Smooth muscle cell of the brain vasculature (primary cell): ENCODE data around the gene HRH1.
"Not testable (repeated sequence)": the region's sequence is repeated elsewhere in the genome, so short reads cannot be mapped to it uniquely, and the experiment has no call there.

Source experiments
- DNase-seq: peaks from one replicate; pipeline ENCODE4 v3.0.0-alpha.2; 2012; ENCODE audit warnings: low read depth, low spot score

Gene HRH1, protein sequence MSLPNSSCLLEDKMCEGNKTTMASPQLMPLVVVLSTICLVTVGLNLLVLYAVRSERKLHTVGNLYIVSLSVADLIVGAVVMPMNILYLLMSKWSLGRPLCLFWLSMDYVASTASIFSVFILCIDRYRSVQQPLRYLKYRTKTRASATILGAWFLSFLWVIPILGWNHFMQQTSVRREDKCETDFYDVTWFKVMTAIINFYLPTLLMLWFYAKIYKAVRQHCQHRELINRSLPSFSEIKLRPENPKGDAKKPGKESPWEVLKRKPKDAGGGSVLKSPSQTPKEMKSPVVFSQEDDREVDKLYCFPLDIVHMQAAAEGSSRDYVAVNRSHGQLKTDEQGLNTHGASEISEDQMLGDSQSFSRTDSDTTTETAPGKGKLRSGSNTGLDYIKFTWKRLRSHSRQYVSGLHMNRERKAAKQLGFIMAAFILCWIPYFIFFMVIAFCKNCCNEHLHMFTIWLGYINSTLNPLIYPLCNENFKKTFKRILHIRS

GRCh38 chr3:11154036-11154952, at the start of gene HRH1:
TSS of gene HRH1 (plus strand) at chr3:11154493. CDS start at chr3:11259038, 104,545 bp downstream.
- DNase-seq, result no peak

- not testable (repeated sequence) for DNase-seq
These were observed 41.0 kb upstream of the HRH1 start for GRCh38 chr3:11113316-11113715.

DNA sequence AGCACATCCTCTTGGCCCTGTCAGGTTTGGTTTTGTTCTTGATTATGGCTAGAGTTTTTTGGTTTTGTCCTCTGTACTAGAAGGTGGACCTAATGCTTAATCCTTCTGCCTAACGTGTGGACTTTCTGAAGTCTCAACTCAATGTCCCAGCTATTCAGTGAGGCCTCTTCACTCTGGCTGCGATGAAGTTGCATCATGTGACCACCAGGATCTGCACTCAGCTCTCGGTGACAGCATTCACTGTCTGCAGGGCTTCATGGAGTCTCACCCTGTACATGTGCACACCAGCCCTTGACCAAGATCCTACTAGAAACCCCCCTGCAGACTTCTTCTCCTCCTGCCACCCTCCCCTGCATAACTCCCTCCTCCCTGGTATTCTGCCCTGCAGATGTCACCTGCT, 38.7 kb upstream of the HRH1 start:
- DNase-seq, result no peak

GRCh38 chr3:11116336-11117059, 37.8 kb upstream of the HRH1 start:
- no peak for DNase-seq

GRCh38 chr3:11117591-11117990, 36.7 kb upstream of the HRH1 start:
- no peak for DNase-seq

GRCh38 chr3:11118181-11118682, 36.1 kb upstream of the HRH1 start:
- DNase-seq, result no peak

DNA sequence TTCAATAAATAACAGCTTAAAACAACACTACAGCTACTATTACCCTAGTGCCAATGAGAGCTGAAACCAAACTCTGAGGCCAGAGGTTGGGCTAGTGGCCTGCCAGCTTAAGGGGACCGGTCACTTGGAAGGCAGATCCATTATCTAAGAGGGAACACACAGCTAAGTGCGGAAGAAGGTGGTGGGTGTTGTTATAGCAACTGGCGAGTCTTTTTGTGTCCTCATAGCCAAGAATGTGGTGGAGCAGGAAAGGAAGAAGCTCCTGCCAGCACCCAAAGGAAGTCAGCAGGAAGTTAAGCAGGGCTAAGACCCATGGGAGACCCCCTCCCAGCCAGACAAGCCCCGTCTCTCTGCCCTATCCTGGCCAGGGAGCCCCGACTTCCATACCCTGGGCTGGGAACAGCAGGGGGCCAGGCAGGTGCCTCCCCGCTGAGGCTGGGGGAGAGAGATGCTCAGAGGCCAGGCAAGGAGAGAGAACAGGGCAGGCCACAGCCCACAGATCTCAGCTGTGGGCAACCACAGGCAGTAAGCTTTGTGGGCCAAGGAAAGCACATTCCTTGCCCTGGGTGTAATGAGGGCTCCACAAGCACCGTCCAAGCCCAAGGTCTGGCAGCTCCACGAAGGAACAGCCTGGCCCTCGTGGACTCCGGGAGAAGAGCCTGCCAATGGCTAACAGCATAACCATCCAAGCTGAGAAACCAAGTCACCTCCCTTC, 34.0 kb upstream of the HRH1 start:
- DNase-seq, result no peak

- DNase-seq, result no peak
These were observed 27.6 kb upstream of the HRH1 start for GRCh38 chr3:11126653-11127052.

DNA sequence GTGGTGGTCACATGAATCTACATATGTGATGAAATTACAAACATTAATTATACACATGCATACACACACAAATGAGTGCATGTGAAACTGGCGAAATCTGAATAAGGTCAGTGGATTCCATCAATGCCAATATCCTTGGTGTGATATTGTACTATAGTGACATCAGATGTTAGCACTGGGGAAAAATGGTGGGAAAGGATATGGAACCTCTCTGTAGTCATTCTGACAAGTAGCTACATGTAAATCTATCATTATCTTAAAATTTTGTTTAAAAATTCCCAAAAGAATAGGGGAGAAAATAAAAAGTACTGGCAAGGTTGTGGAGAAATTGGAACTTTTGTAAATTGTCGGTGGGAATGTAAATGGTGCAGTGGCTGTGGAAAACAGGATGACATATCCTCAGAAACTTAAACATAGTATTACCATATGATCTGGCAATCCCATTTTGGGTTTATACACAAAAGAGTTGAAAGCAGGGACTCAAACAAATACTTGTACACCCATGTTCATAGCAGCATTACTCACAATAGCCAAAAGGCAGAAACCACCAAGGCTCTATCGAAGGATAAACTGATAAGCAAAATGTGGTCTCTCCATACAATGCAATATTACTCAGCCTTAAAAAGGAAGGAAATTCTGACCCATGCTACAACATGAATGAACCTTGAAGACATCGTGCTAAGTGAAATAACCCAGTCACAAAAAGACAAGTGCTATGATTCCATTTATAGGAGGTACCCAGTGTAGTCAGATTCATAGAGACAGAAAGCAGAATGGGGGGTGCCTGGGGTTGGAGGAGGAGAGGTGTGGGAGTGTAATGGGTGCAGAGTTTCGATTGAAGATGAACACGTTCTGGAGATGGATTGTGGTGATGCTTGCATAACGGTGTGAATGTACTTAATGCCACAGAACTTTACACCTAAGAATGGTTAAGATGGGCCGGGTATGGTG, 25.3 kb upstream of the HRH1 start:
- no peak for DNase-seq

DNA sequence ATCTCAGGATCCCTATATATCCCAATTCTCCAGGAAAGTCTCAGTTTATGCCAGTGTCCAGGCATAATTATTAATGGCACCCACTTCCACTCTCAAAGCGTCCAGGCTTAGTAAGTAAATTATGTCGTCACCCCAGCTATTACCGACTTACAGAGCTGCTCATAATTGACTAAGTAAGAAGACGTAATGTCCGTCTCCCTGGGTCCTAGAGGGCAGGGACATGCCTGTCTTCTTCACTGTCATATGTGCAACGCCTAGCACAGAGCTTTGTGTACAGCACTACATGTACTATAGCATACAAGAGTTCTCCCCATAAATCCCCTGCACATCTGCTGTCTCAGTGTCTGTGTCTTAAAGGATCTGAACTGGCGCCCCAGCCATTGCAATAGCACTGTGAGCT, 23.9 kb upstream of the HRH1 start:
- no peak for DNase-seq

DNA sequence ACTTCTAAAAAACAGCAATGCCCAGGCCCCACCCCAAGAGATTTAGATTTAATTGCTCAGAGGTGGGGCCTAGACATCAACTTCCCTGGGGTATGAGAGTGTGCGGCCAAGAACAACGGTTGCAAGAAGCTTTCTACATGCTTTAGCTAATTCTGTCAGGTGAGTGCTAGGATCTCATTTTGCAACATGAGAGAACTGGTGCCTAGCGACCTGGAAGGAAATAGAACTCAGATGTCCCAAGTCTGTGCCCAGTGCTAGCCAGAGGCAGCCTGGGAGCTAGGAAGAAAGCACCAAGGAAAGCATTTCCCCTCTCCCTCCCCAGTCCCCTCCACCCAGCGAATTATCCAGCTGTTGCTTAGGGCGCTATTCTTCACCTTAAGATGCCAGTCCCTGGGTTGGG, 22.9 kb upstream of the HRH1 start:
- no peak for DNase-seq

DNA sequence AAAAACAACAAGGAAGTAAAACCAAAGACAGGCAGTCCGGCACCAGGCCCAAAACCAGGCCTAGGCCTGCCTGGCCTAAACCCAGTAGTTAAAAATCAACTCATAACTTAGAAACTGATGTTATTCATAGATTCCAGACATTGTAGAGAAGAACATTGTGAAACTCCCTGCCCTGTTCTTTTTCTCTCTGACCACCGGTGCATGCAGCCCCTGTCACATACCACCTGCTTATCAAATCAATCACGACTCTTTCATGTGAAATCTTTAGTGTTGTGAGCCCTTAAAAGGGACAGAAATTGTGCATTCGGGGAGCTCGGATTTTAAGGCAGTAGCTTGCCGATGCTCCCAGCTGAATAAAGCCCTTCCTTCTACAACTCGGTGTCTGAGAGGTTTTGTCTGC, 22.4 kb upstream of the HRH1 start:
- not testable (repeated sequence) for DNase-seq

DNA sequence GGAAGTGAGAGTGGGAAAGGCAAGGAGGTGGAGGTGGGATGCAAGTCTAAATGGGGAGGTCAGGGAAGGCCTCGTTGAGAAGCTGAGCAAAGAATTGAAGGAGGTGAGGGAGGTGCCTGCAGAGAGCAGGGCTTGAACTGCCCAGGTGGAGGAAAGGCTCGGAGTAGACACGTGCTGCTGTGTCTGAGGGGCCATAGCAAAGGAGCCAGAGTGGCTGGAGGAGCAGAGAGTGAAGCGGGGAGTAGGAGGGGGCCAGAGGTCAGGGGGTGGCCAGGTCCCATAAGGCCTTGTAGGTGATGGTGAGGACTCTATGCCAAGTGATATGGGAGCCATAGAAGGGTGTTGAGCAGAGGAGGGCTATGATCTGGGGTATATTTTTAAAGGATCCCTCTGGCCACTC, 21.4 kb upstream of the HRH1 start:
- DNase-seq, result no peak

DNA sequence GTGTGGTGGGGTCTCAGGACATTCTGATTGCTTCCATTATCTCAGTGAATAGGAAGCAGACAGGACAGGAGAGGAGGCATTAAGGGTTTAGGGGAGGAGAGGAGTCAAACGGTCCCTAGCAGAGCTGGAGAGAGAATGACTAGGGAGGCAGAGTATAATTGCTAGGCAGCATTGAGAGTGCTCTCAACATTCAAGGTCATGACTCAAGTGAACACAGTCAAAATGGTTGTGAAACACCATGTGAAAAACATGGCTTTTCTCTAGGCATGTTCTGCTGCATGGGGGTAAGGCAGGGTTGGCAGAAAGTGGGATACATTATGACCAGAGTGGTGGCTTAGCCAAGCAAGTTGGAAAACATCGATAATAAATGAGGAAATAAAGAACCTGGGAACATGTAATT, 19.5 kb upstream of the HRH1 start:
- DNase-seq, result no peak

DNA sequence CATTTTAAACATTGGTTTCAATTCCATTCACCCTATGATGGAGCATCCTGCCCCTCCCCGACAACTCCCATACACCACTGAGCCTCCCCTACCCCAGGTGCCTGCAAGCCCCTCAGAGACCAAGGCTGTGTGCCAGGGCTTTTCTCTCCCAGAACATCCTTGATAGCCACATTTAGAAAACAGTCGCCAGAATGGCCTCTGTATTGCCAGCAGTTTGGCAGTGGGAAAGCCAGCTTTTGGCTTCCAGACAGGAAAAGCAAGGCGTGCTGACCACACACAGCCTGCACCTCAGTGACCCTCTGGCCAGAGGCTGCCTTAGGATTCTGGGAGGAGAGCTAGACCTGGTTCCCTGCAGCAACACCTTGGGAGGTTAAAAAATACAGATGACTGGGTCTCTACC, 18.2 kb upstream of the HRH1 start:
- DNase-seq, result no peak

- DNase-seq, result peak; percentile 93
These were observed 17.3 kb upstream of the HRH1 start for GRCh38 chr3:11136830-11137626.

DNA sequence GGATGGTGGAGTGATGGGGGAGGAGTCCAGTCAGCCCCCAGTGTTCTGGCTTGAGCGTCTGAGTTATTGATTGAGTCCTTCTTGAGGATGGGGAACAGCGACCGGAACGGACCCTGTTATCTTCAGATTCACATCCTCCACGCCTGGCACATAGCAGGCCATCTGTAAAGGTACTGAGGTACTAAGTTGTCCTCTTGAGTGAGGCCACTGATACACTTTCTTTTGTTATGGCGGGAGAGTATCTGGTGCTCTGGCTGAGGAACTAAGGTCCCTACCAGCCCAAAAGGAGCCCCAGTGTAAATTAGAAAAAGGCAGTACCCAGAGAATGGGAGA, 16.7 kb upstream of the HRH1 start:
- DNase-seq, result no peak

GRCh38 chr3:11138371-11138770, 15.9 kb upstream of the HRH1 start:
- DNase-seq, result no peak

DNA sequence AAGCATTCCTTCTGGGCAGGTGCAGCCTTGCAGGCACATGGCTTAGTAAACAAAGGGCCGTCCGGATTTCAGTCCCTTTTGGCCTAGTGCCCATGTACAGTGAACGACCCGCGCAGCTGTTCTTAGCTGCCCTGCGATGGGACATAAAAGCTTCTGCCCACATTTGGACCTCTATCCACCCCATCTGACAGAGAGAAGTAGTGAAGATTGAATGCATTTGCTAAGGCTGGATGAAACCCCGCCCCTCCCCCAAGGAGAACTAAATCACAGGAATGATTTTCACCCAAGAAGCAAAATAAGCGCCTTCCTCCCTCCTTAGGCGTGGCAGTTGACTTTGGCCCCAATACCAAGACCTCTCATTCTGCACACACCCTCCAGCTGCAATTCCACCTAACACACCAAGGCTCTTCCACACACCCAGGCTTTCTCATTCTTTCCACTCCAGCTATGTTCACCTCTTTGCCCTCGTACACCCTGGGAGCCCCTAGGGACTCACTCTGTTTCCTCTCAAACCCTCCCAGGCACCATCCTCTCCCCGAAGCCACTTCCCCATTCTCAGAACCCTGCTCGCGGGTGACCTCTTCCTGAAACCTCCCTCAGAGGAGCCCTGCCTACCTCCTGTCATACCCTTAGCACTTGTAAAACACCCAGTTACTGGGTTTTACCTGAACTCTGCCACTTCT, 14.1 kb upstream of the HRH1 start:
- no peak for DNase-seq
